ENCODE data around the gene FARS2.

The FARS2 gene

GRCh38 chr6:5490501-5491069, 229.3 kb downstream of the FARS2 start:
- TF ChIP-seq, protein P1, sequence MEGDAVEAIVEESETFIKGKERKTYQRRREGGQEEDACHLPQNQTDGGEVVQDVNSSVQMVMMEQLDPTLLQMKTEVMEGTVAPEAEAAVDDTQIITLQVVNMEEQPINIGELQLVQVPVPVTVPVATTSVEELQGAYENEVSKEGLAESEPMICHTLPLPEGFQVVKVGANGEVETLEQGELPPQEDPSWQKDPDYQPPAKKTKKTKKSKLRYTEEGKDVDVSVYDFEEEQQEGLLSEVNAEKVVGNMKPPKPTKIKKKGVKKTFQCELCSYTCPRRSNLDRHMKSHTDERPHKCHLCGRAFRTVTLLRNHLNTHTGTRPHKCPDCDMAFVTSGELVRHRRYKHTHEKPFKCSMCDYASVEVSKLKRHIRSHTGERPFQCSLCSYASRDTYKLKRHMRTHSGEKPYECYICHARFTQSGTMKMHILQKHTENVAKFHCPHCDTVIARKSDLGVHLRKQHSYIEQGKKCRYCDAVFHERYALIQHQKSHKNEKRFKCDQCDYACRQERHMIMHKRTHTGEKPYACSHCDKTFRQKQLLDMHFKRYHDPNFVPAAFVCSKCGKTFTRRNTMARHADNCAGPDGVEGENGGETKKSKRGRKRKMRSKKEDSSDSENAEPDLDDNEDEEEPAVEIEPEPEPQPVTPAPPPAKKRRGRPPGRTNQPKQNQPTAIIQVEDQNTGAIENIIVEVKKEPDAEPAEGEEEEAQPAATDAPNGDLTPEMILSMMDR (IDR thresholded peaks at IDR 0.05; ENCODE audit: borderline replicate concordance, insufficient read depth, low read depth, low read length) = no peak

DNA sequence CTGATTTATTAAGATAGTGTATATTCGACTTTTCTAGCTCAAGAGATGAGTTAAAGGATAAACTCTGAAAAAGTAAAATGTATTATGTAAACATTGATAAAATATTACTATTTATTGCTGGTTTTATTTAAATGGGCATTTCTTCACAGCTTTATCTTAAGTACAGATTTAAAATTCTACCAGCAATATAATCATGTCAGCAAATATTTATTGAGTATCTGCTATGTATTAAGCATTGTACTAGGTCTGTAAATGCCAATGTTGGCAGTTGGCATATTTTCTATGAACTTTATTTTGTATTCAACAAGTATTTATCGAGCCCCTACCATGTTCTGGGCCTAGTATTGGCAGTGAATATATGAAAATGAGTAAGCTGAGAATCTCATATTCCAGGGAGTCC, 231.0 kb downstream of the FARS2 start:
- TF ChIP-seq, protein P1 (IDR thresholded peaks at IDR 0.05; ENCODE audit: borderline replicate concordance, insufficient read depth, low read depth, low read length) = no peak
- no peak overlapping the region for H3K4me3 ChIP-seq (ENCODE audit: low read depth, low read length)

More at GRCh38 chr6:5490501-5491069, 229.3 kb downstream of the FARS2 start:
- H3K4me3 ChIP-seq (ENCODE audit: low read depth, low read length) = no peak overlapping the region

- TF ChIP-seq, protein P1 (IDR thresholded peaks at IDR 0.05; ENCODE audit: borderline replicate concordance, insufficient read depth, low read depth, low read length) = no peak
- no peak overlapping the region for H3K4me3 ChIP-seq (ENCODE audit: low read depth, low read length)
Measured at GRCh38 chr6:5493806-5494205, 232.5 kb downstream of the FARS2 start.

DNA sequence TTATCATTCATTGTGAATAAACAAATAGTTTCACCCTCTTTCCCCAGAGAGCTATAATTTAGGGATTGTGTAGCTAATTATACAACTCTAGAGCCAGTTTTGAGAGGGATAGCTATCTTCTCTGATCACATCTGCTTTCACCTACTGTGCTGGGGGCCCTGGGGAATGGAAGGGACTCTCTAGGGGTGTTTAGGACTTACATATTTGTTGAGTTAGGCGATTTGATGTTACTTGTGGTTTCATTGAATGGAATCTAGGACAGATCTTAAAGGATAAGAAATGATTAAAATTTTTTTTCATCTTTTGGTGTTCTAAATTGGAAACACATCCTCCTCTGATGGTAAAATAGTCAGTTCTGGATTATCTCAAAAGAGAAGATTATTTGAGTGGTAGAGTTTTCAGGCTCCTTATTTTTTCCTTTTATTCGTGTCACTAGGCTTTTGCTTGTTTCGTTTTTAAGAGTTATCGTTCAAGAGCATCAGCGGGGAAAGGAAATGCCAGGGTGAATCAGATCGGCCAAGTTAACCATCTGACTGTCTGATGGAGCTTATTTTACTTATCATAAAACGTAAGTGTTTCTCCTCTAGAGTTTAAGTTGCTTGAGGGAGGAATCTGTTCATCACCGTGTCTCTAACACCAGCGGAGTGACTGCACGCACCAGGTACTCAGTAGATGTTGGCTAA, 236.7 kb downstream of the FARS2 start:
- no peak overlapping the region for H3K4me3 ChIP-seq (ENCODE audit: low read depth, low read length)
- TF ChIP-seq, protein P1 (IDR thresholded peaks at IDR 0.05; ENCODE audit: borderline replicate concordance, insufficient read depth, low read depth, low read length) = no peak

DNA sequence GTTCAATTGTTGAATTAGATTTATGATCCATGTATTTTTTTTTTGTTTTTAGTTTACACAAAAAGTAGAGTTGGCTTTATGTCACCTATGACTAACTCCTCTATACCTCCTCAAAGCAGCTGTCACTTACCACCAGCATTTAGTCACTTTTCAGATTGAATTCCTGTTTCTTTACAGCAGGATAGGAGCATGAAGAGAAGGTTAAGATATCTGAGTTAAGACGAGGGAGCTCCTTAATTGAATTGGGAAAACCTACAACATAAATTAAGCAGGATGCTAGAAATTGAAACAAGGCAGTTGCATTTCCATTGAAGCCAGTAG, 237.2 kb downstream of the FARS2 start:
- H3K4me3 ChIP-seq (ENCODE audit: low read depth, low read length) = no peak overlapping the region
- TF ChIP-seq, protein P1 (IDR thresholded peaks at IDR 0.05; ENCODE audit: borderline replicate concordance, insufficient read depth, low read depth, low read length) = no peak

DNA sequence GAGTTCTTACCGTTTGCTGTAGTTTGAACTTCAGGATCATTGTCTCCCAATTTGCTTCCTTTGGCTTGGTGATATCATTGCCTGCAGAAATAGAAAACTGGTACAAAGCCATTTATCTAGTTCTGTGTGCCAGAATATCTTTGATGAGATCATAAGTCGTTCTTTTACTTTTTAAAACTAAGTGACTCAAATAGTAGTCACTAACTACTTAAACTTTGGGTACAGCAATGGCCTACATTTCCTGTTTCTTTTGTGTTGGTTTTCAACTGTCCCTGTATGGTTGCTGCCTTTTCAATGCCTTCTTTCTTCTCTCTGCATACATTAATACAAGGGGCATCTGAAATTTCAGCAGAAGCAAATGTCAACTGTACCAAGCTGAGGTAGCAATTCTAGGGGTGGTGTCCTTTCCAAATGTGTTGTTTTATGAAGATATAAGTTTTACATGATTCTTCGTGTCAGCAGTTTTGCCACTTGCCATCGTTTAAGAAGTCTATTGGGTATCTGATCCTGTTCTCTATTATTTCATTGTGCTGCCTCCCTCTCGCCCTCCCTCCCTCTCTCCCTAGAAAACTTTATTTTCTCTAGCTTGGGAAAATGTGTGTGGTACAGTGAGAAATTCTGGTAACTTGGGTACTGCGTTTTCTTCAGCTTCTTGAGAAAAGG, 238.5 kb downstream of the FARS2 start:
- no peak overlapping the region for H3K4me3 ChIP-seq (ENCODE audit: low read depth, low read length)
- TF ChIP-seq, protein P1 (IDR thresholded peaks at IDR 0.05; ENCODE audit: borderline replicate concordance, insufficient read depth, low read depth, low read length) = no peak

GRCh38 chr6:5501837-5502236, 240.5 kb downstream of the FARS2 start:
- TF ChIP-seq, protein P1 (IDR thresholded peaks at IDR 0.05; ENCODE audit: borderline replicate concordance, insufficient read depth, low read depth, low read length) = no peak
- H3K4me3 ChIP-seq (ENCODE audit: low read depth, low read length) = no peak overlapping the region
